GM19238 (cell line): ENCODE results near the gene ADNP.
"Not testable (repeated sequence)": the region's sequence is repeated elsewhere in the genome, so short reads cannot be mapped to it uniquely, and the experiment has no call there.

Experiments
- DNase-seq: peaks from one replicate; pipeline ENCODE4 v3.0.0; 2011; ENCODE audit warnings: low spot score; ENCODE audit not compliant: insufficient read length

Gene ADNP

GRCh38 chr20:50931306-50932015, at the start of gene ADNP:
TSS of gene ADNP (minus strand) at chr20:50931437. CDS start at chr20:50903996, 27,441 bp downstream.
- peak; percentile 57 for DNase-seq

GRCh38 chr20:50980071-50980681, 48.9 kb upstream of the ADNP start:
- no peak for DNase-seq

GRCh38 chr20:50978533-50978932, 47.3 kb upstream of the ADNP start:
- not testable (repeated sequence) for DNase-seq

DNA sequence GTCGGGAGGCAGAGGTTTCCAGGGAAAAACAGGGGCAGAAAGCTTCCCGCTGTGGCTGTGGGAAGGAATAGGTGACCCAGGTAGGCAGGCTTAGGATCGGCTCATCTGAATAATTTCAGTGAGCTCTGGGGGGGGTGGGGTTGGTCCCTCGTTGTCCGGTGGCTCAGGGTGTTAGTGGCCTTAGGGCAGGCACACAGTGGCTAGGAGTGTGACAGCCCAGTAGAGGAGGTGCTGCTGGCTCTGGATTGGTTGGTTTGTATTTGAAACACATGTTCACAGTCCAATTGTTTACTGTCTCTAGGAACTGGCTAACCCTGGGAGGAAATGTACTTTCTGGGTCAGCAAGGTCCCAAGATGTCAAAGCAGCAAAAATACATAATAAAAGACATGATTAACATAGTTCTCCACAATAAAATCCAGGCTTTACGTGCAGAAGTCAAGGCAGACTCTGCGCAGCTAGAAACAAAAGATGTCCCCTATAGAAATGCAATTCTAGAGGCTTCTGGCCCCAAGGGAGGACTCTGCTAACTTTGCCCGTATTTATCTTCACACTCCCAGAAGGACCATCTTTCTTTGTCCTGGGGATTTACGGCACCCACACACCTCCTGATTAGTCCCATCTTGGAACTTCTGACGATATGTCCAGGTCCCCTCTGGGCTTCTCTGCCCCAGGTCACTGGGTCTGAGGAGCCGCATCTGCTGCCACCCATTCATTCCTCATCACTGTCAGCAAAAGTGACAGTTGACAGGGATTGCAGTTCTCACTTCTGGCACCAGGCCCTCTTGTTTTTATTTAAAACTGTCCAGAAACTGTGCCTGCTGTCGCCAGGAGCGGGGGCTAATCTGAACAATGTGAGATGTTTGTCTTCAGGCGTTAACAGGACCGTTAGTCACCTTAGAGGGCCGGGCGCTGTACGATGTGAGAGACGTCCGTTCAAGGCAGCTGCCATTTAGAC, 46.1 kb upstream of the ADNP start:
- no peak for DNase-seq

GRCh38 chr20:50975701-50976330, 44.6 kb upstream of the ADNP start:
- DNase-seq, result no peak

- DNase-seq, result no peak
Observed at GRCh38 chr20:50969912-50970311, 38.7 kb upstream of the ADNP start.

- no peak for DNase-seq
Observed at GRCh38 chr20:50969435-50969834, 38.2 kb upstream of the ADNP start.

- DNase-seq, result no peak
Observed at GRCh38 chr20:50968289-50968688, 37.1 kb upstream of the ADNP start.

- DNase-seq, result no peak
Observed at GRCh38 chr20:50967586-50967985, 36.3 kb upstream of the ADNP start.

GRCh38 chr20:50959543-50960126, 28.4 kb upstream of the ADNP start:
- DNase-seq, result no peak

GRCh38 chr20:50958615-50959542, 27.6 kb upstream of the ADNP start, which contains the start of gene MOCS3:
TSS of gene MOCS3 (plus strand) at chr20:50958818. CDS start at chr20:50958843, 25 bp downstream.
- peak; percentile 61 for DNase-seq

GRCh38 chr20:50957798-50958614, 26.8 kb upstream of the ADNP start, which contains the start of gene DPM1:
TSS of gene DPM1 (minus strand) at chr20:50958532. CDS start at chr20:50958523, 9 bp downstream.
- peak; percentile 63 for DNase-seq

GRCh38 chr20:50957276-50957675, 26.0 kb upstream of the ADNP start:
- DNase-seq, result no peak

GRCh38 chr20:50953821-50954220, 22.6 kb upstream of the ADNP start:
- no peak for DNase-seq

- DNase-seq, result no peak
Observed at GRCh38 chr20:50953196-50953595, 22.0 kb upstream of the ADNP start.

DNA sequence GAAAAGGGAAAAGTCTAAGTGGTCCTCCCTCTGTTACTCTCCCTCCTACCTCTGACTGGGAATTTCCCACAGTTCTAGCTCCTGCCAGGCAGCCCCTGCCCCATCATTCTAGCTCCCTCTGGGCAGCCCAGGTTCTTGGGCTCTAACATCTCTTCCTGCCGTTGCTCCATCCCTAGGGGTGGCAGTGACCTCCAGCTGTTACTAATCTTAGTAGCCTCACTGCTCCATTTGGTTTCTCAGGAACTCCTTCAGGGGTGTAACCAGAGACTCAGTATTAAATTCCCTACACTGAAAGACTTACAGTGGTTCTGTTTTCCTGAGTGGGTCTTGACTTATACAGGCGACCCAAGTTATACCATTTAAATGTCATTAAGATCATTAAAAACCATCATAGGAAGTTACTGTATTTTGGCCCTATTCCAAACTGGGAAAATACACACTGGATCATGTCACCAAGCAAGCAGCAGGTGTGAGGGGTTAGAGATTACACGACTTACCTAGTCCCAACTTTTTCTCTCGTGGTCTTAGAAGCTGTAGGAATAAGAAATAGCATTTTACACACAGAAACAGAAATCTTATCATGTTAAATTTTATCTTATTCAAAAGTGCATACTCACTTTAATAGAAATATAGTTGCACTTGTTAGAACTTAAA, 17.0 kb upstream of the ADNP start:
- DNase-seq, result no peak

DNA sequence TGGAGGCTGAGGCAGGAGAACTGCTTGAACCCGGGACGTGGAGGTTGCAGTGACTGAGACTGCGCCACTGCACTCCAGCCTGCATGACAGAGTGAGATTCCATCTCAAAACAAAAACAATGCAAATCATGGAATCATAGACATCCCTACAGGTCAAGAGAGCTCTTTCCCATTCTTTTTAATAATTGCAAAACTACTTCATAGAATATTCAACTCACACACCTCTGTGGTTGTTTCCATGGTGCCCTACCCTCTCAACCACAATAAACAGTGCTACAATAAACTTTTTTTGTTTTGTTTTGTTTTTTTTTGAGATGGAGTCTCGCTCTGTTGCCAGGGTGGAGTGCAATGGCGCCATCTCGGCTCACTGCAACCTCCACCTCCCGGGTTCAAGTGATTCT, 11.8 kb upstream of the ADNP start:
- DNase-seq, result no peak

DNA sequence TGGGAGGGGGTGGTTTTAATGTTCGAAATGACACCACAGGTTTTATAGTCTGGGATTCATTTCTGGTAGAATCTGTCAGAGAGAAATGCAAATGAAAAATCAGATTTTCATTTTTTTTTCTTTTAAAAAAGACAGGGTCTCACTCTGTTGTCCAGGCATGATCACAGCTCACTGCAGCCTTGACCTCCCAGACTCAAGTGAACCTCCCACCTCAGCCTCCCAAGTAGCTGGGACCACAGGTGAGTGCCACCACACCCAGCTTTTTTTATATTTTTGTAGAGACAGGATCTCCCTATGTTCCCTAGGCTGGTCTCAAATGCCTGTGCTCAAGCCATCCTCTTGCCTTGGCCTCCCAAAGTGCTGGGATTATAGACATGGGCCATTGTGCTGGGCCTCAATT, 2.4 kb upstream of the ADNP start:
- no peak for DNase-seq
